ENCODE data around the gene KANSL1. TPM values are rescaled to one million over a fixed set of nuclear protein-coding genes. Genes with fewer than 3 reads are reported as not detected.
"Not testable (repeated sequence)": the region's sequence is repeated elsewhere in the genome, so short reads cannot be mapped to it uniquely, and the experiment has no call there.

The KANSL1 gene
- total and polyA plus RNA-seq, 7 experiments from 2014 or later, result 17.4 to 230 (median 163) TPM

GRCh38 chr17:46024590-46024989 lies 168.6 kb downstream of the KANSL1 start:
- no peak overlapping the region for H3K4me3 Mint-ChIP-seq
- ATAC-seq (no peak), DNase-seq (no peak)
- POLR2A ChIA-PET, result no interaction called here
- peak overlapping the region in 3 of 9 donors; percentile 44 to 65 (median 62) for H3K27ac Mint-ChIP-seq
- H3K36me3 Mint-ChIP-seq, result peaks cover 0 to 15% (median 6%) of the 10 kb centered on the region in 5 donors
- Histone ChIP-seq H3K36me3 (ENCODE audit: control insufficient read depth in 2 of 3, insufficient read depth in 3 of 3, low read length in 3 of 3) (peaks cover 0 to 36% (median 11%) of the 10 kb centered on the region in 3 experiments), H3K4me1 (ENCODE audit: control insufficient read depth in 2 of 2, insufficient read depth in 2 of 2, low read length in 2 of 2) (peaks cover 11 to 18% of the 10 kb centered on the region in 2 donors), H3K27ac (ENCODE audit: low read depth, low read length) (no peak overlapping the region), H3K27me3 (ENCODE audit: control insufficient read depth in 2 of 2, insufficient read depth in 2 of 2, low read length in 2 of 2) (no peaks in the 10 kb centered on the region), H3K4me3 (ENCODE audit: low read length) (no peak overlapping the region), H3K9me3 (ENCODE audit: control insufficient read depth in 2 of 3, low read length in 3 of 3) (no peaks in the 10 kb centered on the region)
- no peaks in the 10 kb centered on the region for H3K27me3 Mint-ChIP-seq
- CTCF ChIA-PET, result no interaction called here
- H3K4me1 Mint-ChIP-seq, result peaks cover 7 to 40% (median 17%) of the 10 kb centered on the region in 7 donors
- intact Hi-C loops (cut with micrococcal nuclease), result no loop called here
- peaks cover 0 to 8% (median 0%) of the 10 kb centered on the region in 11 donors for H3K9me3 Mint-ChIP-seq

- H3K27ac Mint-ChIP-seq, result peak overlapping the region in 2 of 9 donors; percentile 9 to 65
- Histone ChIP-seq H3K27ac (ENCODE audit: low read depth, low read length) (no peak overlapping the region), H3K27me3 (ENCODE audit: control insufficient read depth in 2 of 2, insufficient read depth in 2 of 2, low read length in 2 of 2) (no peaks in the 10 kb centered on the region), H3K9me3 (ENCODE audit: control insufficient read depth in 2 of 3, low read length in 3 of 3) (no peaks in the 10 kb centered on the region), H3K36me3 (ENCODE audit: control insufficient read depth in 2 of 3, insufficient read depth in 3 of 3, low read length in 3 of 3) (peaks cover 0 to 29% (median 6%) of the 10 kb centered on the region in 3 experiments), H3K4me1 (ENCODE audit: control insufficient read depth in 2 of 2, insufficient read depth in 2 of 2, low read length in 2 of 2) (peaks cover 15 to 24% of the 10 kb centered on the region in 2 donors), H3K4me3 (ENCODE audit: low read length) (no peak overlapping the region)
- H3K27me3 Mint-ChIP-seq, result no peaks in the 10 kb centered on the region
- POLR2A ChIA-PET, result no interaction called here
- H3K36me3 Mint-ChIP-seq, result peaks cover 0 to 12% (median 3%) of the 10 kb centered on the region in 5 donors
- CTCF ChIA-PET, result no interaction called here
- no peak for ATAC-seq
- H3K9me3 Mint-ChIP-seq, result peaks cover 0 to 8% (median 0%) of the 10 kb centered on the region in 11 donors
- intact Hi-C loops (cut with micrococcal nuclease), result no loop called here
- no peak overlapping the region for H3K4me3 Mint-ChIP-seq
- H3K4me1 Mint-ChIP-seq, result peaks cover 7 to 37% (median 13%) of the 10 kb centered on the region in 7 donors
- no peak for DNase-seq
Observed at GRCh38 chr17:46023783-46024388, 169.3 kb downstream of the KANSL1 start.

GRCh38 chr17:46023366-46023765 lies 169.9 kb downstream of the KANSL1 start:
- peaks cover 17 to 28% of the 10 kb centered on the region in 2 donors for H3K4me1 ChIP-seq (ENCODE audit: control insufficient read depth in 2 of 2, insufficient read depth in 2 of 2, low read length in 2 of 2)
- intact Hi-C loops (cut with micrococcal nuclease); ATAC-seq; H3K27me3 Mint-ChIP-seq; H3K4me3 Mint-ChIP-seq; H3K4me3 ChIP-seq (ENCODE audit: low read length); CTCF ChIA-PET; H3K27ac ChIP-seq (ENCODE audit: low read depth, low read length); H3K9me3 ChIP-seq (ENCODE audit: control insufficient read depth in 2 of 3, low read length in 3 of 3); H3K27me3 ChIP-seq (ENCODE audit: control insufficient read depth in 2 of 2, insufficient read depth in 2 of 2, low read length in 2 of 2); H3K9me3 Mint-ChIP-seq; DNase-seq; POLR2A ChIA-PET: not testable (repeated sequence)
- Mint-ChIP-seq H3K4me1 (peaks cover 9 to 39% (median 15%) of the 10 kb centered on the region in 7 donors), H3K27ac (peak overlapping the region in 5 of 9 donors; percentile 28 to 70 (median 34)), H3K36me3 (peaks cover 0 to 12% (median 3%) of the 10 kb centered on the region in 5 donors)
- H3K36me3 ChIP-seq (ENCODE audit: control insufficient read depth in 2 of 3, insufficient read depth in 3 of 3, low read length in 3 of 3), result peaks cover 0 to 24% (median 4%) of the 10 kb centered on the region in 3 experiments

- POLR2A ChIA-PET, result interaction anchor here (1.8 kb wide), 1 partner anchor 188 kb away, joined by 8 read pairs; no protein-coding TSS in a partner anchor
- Mint-ChIP-seq H3K4me3 (no peak overlapping the region), H3K36me3 (peaks cover 0 to 12% (median 3%) of the 10 kb centered on the region in 5 donors), H3K9me3 (peaks cover 0 to 10% (median 0%) of the 10 kb centered on the region in 11 donors), H3K27me3 (no peaks in the 10 kb centered on the region), H3K27ac (peak overlapping the region in 7 of 9 donors; percentile 56 to 93 (median 89)), H3K4me1 (peaks cover 7 to 32% (median 11%) of the 10 kb centered on the region in 7 donors)
- intact Hi-C loops (cut with micrococcal nuclease), result loop anchor here in 1 of 2 donors (1.0 kb wide), 1 partner anchor 19 kb away; no protein-coding TSS in a partner anchor
- ATAC-seq (no peak), DNase-seq (no peak)
- Histone ChIP-seq H3K36me3 (ENCODE audit: control insufficient read depth in 2 of 3, insufficient read depth in 3 of 3, low read length in 3 of 3) (peaks cover 0 to 4% (median 0%) of the 10 kb centered on the region in 3 experiments), H3K27me3 (ENCODE audit: control insufficient read depth in 2 of 2, insufficient read depth in 2 of 2, low read length in 2 of 2) (no peaks in the 10 kb centered on the region), H3K4me3 (ENCODE audit: low read length) (no peak overlapping the region), H3K9me3 (ENCODE audit: control insufficient read depth in 2 of 3, low read length in 3 of 3) (no peaks in the 10 kb centered on the region), H3K4me1 (ENCODE audit: control insufficient read depth in 2 of 2, insufficient read depth in 2 of 2, low read length in 2 of 2) (peaks cover 20 to 31% of the 10 kb centered on the region in 2 donors), H3K27ac (ENCODE audit: low read depth, low read length) (peak overlapping the region; percentile 43)
- CTCF ChIA-PET, result interaction anchor here (0.9 to 3.8 kb wide), 2 partner anchors 17 to 29 kb away, joined by 5 to 17 read pairs; no protein-coding TSS in a partner anchor
Observed at GRCh38 chr17:46020998-46021397, 172.2 kb downstream of the KANSL1 start.

- Histone ChIP-seq H3K27me3 (ENCODE audit: control insufficient read depth in 2 of 2, insufficient read depth in 2 of 2, low read length in 2 of 2) (no peaks in the 10 kb centered on the region), H3K4me1 (ENCODE audit: control insufficient read depth in 2 of 2, insufficient read depth in 2 of 2, low read length in 2 of 2) (peaks cover 20 to 31% of the 10 kb centered on the region in 2 donors), H3K36me3 (ENCODE audit: control insufficient read depth in 2 of 3, insufficient read depth in 3 of 3, low read length in 3 of 3) (no peaks in the 10 kb centered on the region), H3K9me3 (ENCODE audit: control insufficient read depth in 2 of 3, low read length in 3 of 3) (no peaks in the 10 kb centered on the region), H3K27ac (ENCODE audit: low read depth, low read length) (peak overlapping the region; percentile 43), H3K4me3 (ENCODE audit: low read length) (no peak overlapping the region)
- ChIA-PET CTCF (interaction anchor here (0.9 to 3.8 kb wide), 4 partner anchors 16 to 31 kb away, joined by 3 to 17 read pairs (median 4); no protein-coding TSS in a partner anchor), POLR2A (interaction anchor here (0.6 to 1.8 kb wide), 3 partner anchors 8 to 189 kb away, joined by 3 to 8 read pairs (median 4); no protein-coding TSS in a partner anchor)
- peaks cover 0 to 6% (median 0%) of the 10 kb centered on the region in 11 donors for H3K9me3 Mint-ChIP-seq
- ATAC-seq (peak; percentile 96), DNase-seq (peak in 8 of 9 donors; percentile 31 to 53 (median 42))
- H3K27ac Mint-ChIP-seq, result peak overlapping the region; percentile 74 to 93 (median 91)
- intact Hi-C loops (cut with micrococcal nuclease), result loop anchor here in 1 of 2 donors (1.0 kb wide), 1 partner anchor 18 kb away; no protein-coding TSS in a partner anchor
- H3K27me3 Mint-ChIP-seq, result no peaks in the 10 kb centered on the region
- peak overlapping the region in 6 of 10 donors; percentile 2 to 53 (median 36) for H3K4me3 Mint-ChIP-seq
- H3K4me1 Mint-ChIP-seq, result peaks cover 5 to 32% (median 11%) of the 10 kb centered on the region in 7 donors
- peaks cover 0 to 12% (median 3%) of the 10 kb centered on the region in 5 donors for H3K36me3 Mint-ChIP-seq
Observed at GRCh38 chr17:46020023-46020761, 173.0 kb downstream of the KANSL1 start.

- DNase-seq, result not testable (repeated sequence)
Observed at GRCh38 chr17:46019408-46019925, 173.8 kb downstream of the KANSL1 start.

More at GRCh38 chr17:46019408-46019925, 173.8 kb downstream of the KANSL1 start:
- peaks cover 20 to 31% of the 10 kb centered on the region in 2 donors for H3K4me1 ChIP-seq (ENCODE audit: control insufficient read depth in 2 of 2, insufficient read depth in 2 of 2, low read length in 2 of 2)
- H3K27me3 Mint-ChIP-seq; ATAC-seq; H3K4me3 Mint-ChIP-seq; H3K27me3 ChIP-seq (ENCODE audit: control insufficient read depth in 2 of 2, insufficient read depth in 2 of 2, low read length in 2 of 2); intact Hi-C loops (cut with micrococcal nuclease); H3K4me3 ChIP-seq (ENCODE audit: low read length); H3K27ac ChIP-seq (ENCODE audit: low read depth, low read length); H3K9me3 ChIP-seq (ENCODE audit: control insufficient read depth in 2 of 3, low read length in 3 of 3); H3K9me3 Mint-ChIP-seq; H3K36me3 ChIP-seq (ENCODE audit: control insufficient read depth in 2 of 3, insufficient read depth in 3 of 3, low read length in 3 of 3): not testable (repeated sequence)
- ChIA-PET CTCF (interaction anchor here (1.0 to 3.8 kb wide), 3 partner anchors 15 to 31 kb away, joined by 3 to 17 read pairs (median 3); no protein-coding TSS in a partner anchor), POLR2A (interaction anchor here (0.8 to 1.8 kb wide), 3 partner anchors 8 to 189 kb away, joined by 3 to 8 read pairs (median 3); no protein-coding TSS in a partner anchor)
- Mint-ChIP-seq H3K4me1 (peaks cover 5 to 32% (median 11%) of the 10 kb centered on the region in 7 donors), H3K27ac (peak overlapping the region in 4 of 9 donors; percentile 16 to 93 (median 83)), H3K36me3 (peaks cover 0 to 12% (median 3%) of the 10 kb centered on the region in 5 donors)
